Upper lobe of left lung (tissue), 6 donors: ENCODE measurements around the gene SLC8A2. TPM values are rescaled to one million over a fixed set of nuclear protein-coding genes. Genes with fewer than 3 reads are reported as not detected.

Experiments
- ATAC-seq, 2 donors: fragments of 200-7000 bp; cut with Tn5 transposase; one replicate each; pipeline ENCODE4 v1.9.1; 2022; ENCODE audit warnings: mild to moderate bottlenecking in 2 of 2, moderate library complexity in 2 of 2; ENCODE audit not compliant: low FRiP score in 2 of 2
- DNase-seq, 2 donors: peaks; one replicate each; pipeline ENCODE4 v3.0.0-alpha.2; 2019 to 2020
- H3K27ac ChIP-seq, 4 donors: fragments of 200-600 bp; sonication (generic); one replicate each; pipeline ENCODE4 v1.5.1; 2016 to 2019
- H3K27me3 ChIP-seq, 4 donors: fragments of 200-600 bp; sonication (generic); one replicate each; pipeline ENCODE4 v1.5.1; 2017 to 2019
- H3K36me3 ChIP-seq, 4 donors: fragments of 200-600 bp; sonication (generic); one replicate each; pipeline ENCODE4 v1.5.1; 2016 to 2019
- H3K4me1 ChIP-seq, 4 donors: fragments of 200-600 bp; sonication (generic); one replicate each; pipeline ENCODE4 v1.5.1; 2018 to 2019
- H3K4me3 ChIP-seq, 4 donors: fragments of 200-600 bp; sonication (generic); one replicate each; pipeline ENCODE4 v1.5.1; 2017 to 2019; ENCODE audit warnings: mild to moderate bottlenecking in 2 of 4, moderate library complexity in 1 of 4
- H3K9me3 ChIP-seq, 4 donors: fragments of 200-600 bp; sonication (generic); one replicate each; pipeline ENCODE4 v1.5.1; 2018 to 2019
- CTCF ChIP-seq, 6 experiments: fragments of 450-650 bp in 4 of 6; fragments of 200-600 bp in 2 of 6; sonication (generic) in 2 of 6; IDR thresholded peaks; one replicate each; pipeline ENCODE4 v1.5.1; 2016 to 2019; ENCODE audit warnings: antibody characterized with exemption in 6 of 6
- EP300 ChIP-seq, 4 donors: sonication (generic); formaldehyde crosslinking; IDR thresholded peaks; one replicate each; pipeline ENCODE4 v1.5.1; 2017; ENCODE audit warnings: antibody characterized with exemption in 4 of 4, control low read depth in 2 of 4
- POLR2A ChIP-seq, 4 donors: fragments of 450-650 bp; IDR thresholded peaks; one replicate each; pipeline ENCODE4 v1.5.1; 2016 to 2017; ENCODE audit warnings: antibody characterized with exemption in 4 of 4, mild to moderate bottlenecking in 2 of 4
- POLR2AphosphoS5 ChIP-seq, 2 donors: sonication (generic); formaldehyde crosslinking; IDR thresholded peaks; one replicate each; pipeline ENCODE4 v1.5.1; 2017; ENCODE audit warnings: antibody characterized with exemption in 2 of 2
- WGBS, 2 donors: methylation state at CpG; one replicate each; pipeline ENCODE4 v1.1.5; 2017 to 2018; 5-methylcytosine and 5-hydroxymethylcytosine counted together
- total RNA-seq, 6 donors: library from RNA; depleted of rRNA in 4 of 6; stranded (reverse); fragments of >200 nt in 4 of 6; gene quantifications; one replicate each; pipeline versions ENCODE4 v1.1.0 to v1.2.1, GENCODE V29; 2016 to 2021
- donor health status: DM: no; HTN: no; CAD: no; lungs with moderate emphysema.
- donor health status: DM: no; HTN: yes; CAD: no; lungs with severe emphysema.

SLC8A2 gene
- total RNA-seq, 6 donors from 2014 or later, result 0.11 to 0.64 (median 0.15) TPM; not detected in 3

GRCh38 chr19:47448360-47448727 lies 23.3 kb downstream of the SLC8A2 start:
- H3K27me3 ChIP-seq, result peaks cover 0 to 50% (median 28%) of the 10 kb centered on the region in 4 donors
- H3K36me3 ChIP-seq, result no peaks in the 10 kb centered on the region
- H3K4me1 ChIP-seq, result peaks cover 9 to 42% (median 29%) of the 10 kb centered on the region in 4 donors
- H3K9me3 ChIP-seq, result peaks cover 0 to 6% (median 0%) of the 10 kb centered on the region in 4 donors
- WGBS, 2 donors, result 27 to 33% methylated on average over 9 of the region's 9 CpGs
- DNase-seq (no peak), ATAC-seq (no peak)
- no peak overlapping the region for H3K27ac ChIP-seq
- H3K4me3 ChIP-seq, result no peak overlapping the region
- TF ChIP-seq CTCF (IDR thresholded peaks at IDR 0.05) (no peak), EP300 (IDR thresholded peaks at IDR 0.05) (no peak), POLR2AphosphoS5 (IDR thresholded peaks at IDR 0.05) (no peak), POLR2A (IDR thresholded peaks at IDR 0.05) (no peak)

- WGBS, 2 donors, result 6 to 10% methylated on average over 15 to 81 of the region's 95 CpGs
- H3K9me3 ChIP-seq, result peaks cover 0 to 6% (median 0%) of the 10 kb centered on the region in 4 donors
- H3K4me3 ChIP-seq, result peak overlapping the region in 1 of 4 donors; percentile 17
- ATAC-seq (peak; percentile 23 to 69), DNase-seq (peak; percentile 31 to 89)
- no peak overlapping the region for H3K27ac ChIP-seq
- peaks cover 0 to 54% (median 30%) of the 10 kb centered on the region in 4 donors for H3K27me3 ChIP-seq
- H3K36me3 ChIP-seq, result no peaks in the 10 kb centered on the region
- no peak for TF ChIP-seq POLR2A (IDR thresholded peaks at IDR 0.05)
- peak in 1 of 6 experiments; percentile 16 for TF ChIP-seq CTCF (IDR thresholded peaks at IDR 0.05)
- peaks cover 9 to 42% (median 29%) of the 10 kb centered on the region in 4 donors for H3K4me1 ChIP-seq
Observed at GRCh38 chr19:47447470-47448359, 24.0 kb downstream of the SLC8A2 start.

- WGBS, 2 donors, result 18 to 21% methylated on average over 26 to 28 of the region's 28 CpGs
- H3K27ac ChIP-seq, result no peak overlapping the region
- DNase-seq, result peak; percentile 24 to 82
Observed at GRCh38 chr19:47446534-47447469, 24.9 kb downstream of the SLC8A2 start.

More at GRCh38 chr19:47446534-47447469, 24.9 kb downstream of the SLC8A2 start:
- peak; percentile 20 to 60 for ATAC-seq
- Histone ChIP-seq H3K4me1 (peaks cover 9 to 42% (median 29%) of the 10 kb centered on the region in 4 donors), H3K27me3 (peaks cover 0 to 54% (median 30%) of the 10 kb centered on the region in 4 donors), H3K4me3 (peak overlapping the region in 1 of 4 donors; percentile 17), H3K36me3 (no peaks in the 10 kb centered on the region), H3K9me3 (peaks cover 0 to 6% (median 0%) of the 10 kb centered on the region in 4 donors)
- TF ChIP-seq POLR2A (IDR thresholded peaks at IDR 0.05), result no peak
- TF ChIP-seq CTCF (IDR thresholded peaks at IDR 0.05), result no peak
- TF ChIP-seq POLR2AphosphoS5 (IDR thresholded peaks at IDR 0.05), result no peak
- TF ChIP-seq EP300 (IDR thresholded peaks at IDR 0.05), result no peak
